Stimulated activated CD4-positive, alpha-beta T cell treated with anti-CD3 and anti-CD28 coated beads, Interleukin-4, amount 100 ng/mL, for 48 hours (primary cell): ENCODE measurements around the gene AMOTL2.

Experiments
- DNase-seq, 2 donors: peaks; one replicate each; pipeline ENCODE4 v3.0.0-alpha.2; 2020; ENCODE audit warnings: low read depth in 2 of 2

AMOTL2 gene

GRCh38 chr3:134315286-134316106, 58.8 kb downstream of the AMOTL2 start:
- DNase-seq: no peak

GRCh38 chr3:134314588-134315285, 59.5 kb downstream of the AMOTL2 start:
- DNase-seq: no peak

GRCh38 chr3:134313847-134314587, 60.2 kb downstream of the AMOTL2 start:
- DNase-seq: no peak

GRCh38 chr3:134312873-134313846, 61.1 kb downstream of the AMOTL2 start:
- DNase-seq: no peak

GRCh38 chr3:134312072-134312872, 62.0 kb downstream of the AMOTL2 start:
- no peak for DNase-seq

GRCh38 chr3:134311693-134312071, 62.6 kb downstream of the AMOTL2 start:
- DNase-seq: no peak

GRCh38 chr3:134311265-134311664, 63.0 kb downstream of the AMOTL2 start:
- DNase-seq: no peak

GRCh38 chr3:134309987-134310700, 64.1 kb downstream of the AMOTL2 start:
- no peak for DNase-seq

- DNase-seq: peak; percentile 64 to 76
Observed at GRCh38 chr3:134308350-134308891, 65.8 kb downstream of the AMOTL2 start.

- DNase-seq: no peak
Observed at GRCh38 chr3:134307425-134307824, 66.8 kb downstream of the AMOTL2 start.

GRCh38 chr3:134306320-134306719, 67.9 kb downstream of the AMOTL2 start:
- DNase-seq: no peak
